Esophagus (tissue), 2 donors: ENCODE measurements around the gene CUX1. TPM values are rescaled to one million over a fixed set of nuclear protein-coding genes. Genes with fewer than 3 reads are reported as not detected.
"Not testable (repeated sequence)": the region's sequence is repeated elsewhere in the genome, so short reads cannot be mapped to it uniquely, and the experiment has no call there.

Experiments used
- H3K27ac ChIP-seq, 2 donors: one replicate each; pipeline ENCODE4 v1.5.1; 2013; ENCODE audit warnings: low read depth in 2 of 2, mild to moderate bottlenecking in 2 of 2, inconsistent platforms in 1 of 2, low read length in 1 of 2, moderate library complexity in 1 of 2
- H3K27me3 ChIP-seq, 2 donors: one replicate each; pipeline ENCODE4 v1.6.1; 2013; ENCODE audit warnings: low read length in 2 of 2, control low read depth in 1 of 2, mild to moderate bottlenecking in 1 of 2; ENCODE audit not compliant: insufficient read depth in 2 of 2, control insufficient read depth in 1 of 2
- H3K36me3 ChIP-seq, 2 donors: one replicate each; pipeline ENCODE4 v1.6.1; 2013; ENCODE audit warnings: low read length in 1 of 2; ENCODE audit not compliant: control insufficient read depth in 2 of 2, insufficient read depth in 2 of 2
- H3K4me1 ChIP-seq, 2 donors: one replicate each; pipeline ENCODE4 v1.6.1; 2013; ENCODE audit warnings: low read length in 1 of 2; ENCODE audit not compliant: control insufficient read depth in 2 of 2, insufficient read depth in 2 of 2
- H3K4me3 ChIP-seq, 2 donors: one replicate each; pipeline ENCODE4 v1.5.1; 2013; ENCODE audit warnings: low read length in 2 of 2, mild to moderate bottlenecking in 2 of 2, low read depth in 1 of 2, moderate library complexity in 1 of 2
- H3K9me3 ChIP-seq, 2 donors: one replicate each; pipeline ENCODE4 v1.6.1; 2013; ENCODE audit warnings: mild to moderate bottlenecking in 2 of 2, low read depth in 1 of 2, low read length in 1 of 2, moderate library complexity in 1 of 2; ENCODE audit not compliant: control insufficient read depth in 2 of 2, insufficient read depth in 1 of 2
- WGBS, 2 donors: extraction: QIAGEN DNeasy Blood & Tissue Kit; methylation state at CpG; one replicate each; pipeline ENCODE4 v1.1.7; 2013; 5-methylcytosine and 5-hydroxymethylcytosine counted together
- polyA plus RNA-seq, 2 donors: library from polyadenylated mRNA; stranded (reverse); fragments of 200-250 nt; gene quantifications; one replicate each; pipeline ENCODE4 v1.2.3, GENCODE V29; 2013
- donor health status: healthy with polysubstance abuse.
- donor health status: Bipolar disorder and iron deficiency.

The CUX1 gene
- polyA plus RNA-seq, 2 donors: 19.6 to 21.7 TPM

GRCh38 chr7:101927802-101928201 lies 110.4 kb downstream of the CUX1 start:
- no peak overlapping the region for H3K4me3 ChIP-seq
- no peak overlapping the region for H3K27ac ChIP-seq
- H3K4me1 ChIP-seq: peaks cover 0 to 6% of the 10 kb centered on the region in 2 donors
- H3K36me3 ChIP-seq: no peaks in the 10 kb centered on the region
- no peaks in the 10 kb centered on the region for H3K9me3 ChIP-seq
- 60 to 63% methylated on average over 16 of the region's 16 CpGs for WGBS, 2 donors
- H3K27me3 ChIP-seq: no peaks in the 10 kb centered on the region

DNA sequence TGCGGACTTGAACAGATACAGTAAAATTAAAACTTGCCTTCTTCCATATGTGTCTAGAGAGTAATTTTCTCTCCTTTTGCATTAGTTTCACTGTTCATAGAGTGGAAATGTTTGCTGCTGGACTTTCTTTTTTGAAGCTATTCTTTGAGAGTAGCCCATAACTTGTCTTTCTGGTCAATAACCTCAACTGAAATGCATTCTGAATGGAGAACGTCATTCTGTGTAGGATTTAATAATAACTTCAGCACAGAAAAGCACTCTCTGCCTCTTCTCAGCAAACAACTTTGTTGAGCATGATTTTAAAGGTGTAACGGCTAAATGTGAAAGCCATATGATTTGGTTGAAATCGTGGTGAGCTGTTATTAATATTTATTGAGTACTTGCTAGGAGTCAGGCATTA lies 111.8 kb downstream of the CUX1 start:
- no peak overlapping the region for H3K4me3 ChIP-seq
- H3K27ac ChIP-seq: no peak overlapping the region
- H3K4me1 ChIP-seq: no peaks in the 10 kb centered on the region
- WGBS, 2 donors: 90 to 95% methylated on average over 4 of the region's 4 CpGs
- no peaks in the 10 kb centered on the region for H3K27me3 ChIP-seq
- H3K36me3 ChIP-seq: no peaks in the 10 kb centered on the region
- no peaks in the 10 kb centered on the region for H3K9me3 ChIP-seq

DNA sequence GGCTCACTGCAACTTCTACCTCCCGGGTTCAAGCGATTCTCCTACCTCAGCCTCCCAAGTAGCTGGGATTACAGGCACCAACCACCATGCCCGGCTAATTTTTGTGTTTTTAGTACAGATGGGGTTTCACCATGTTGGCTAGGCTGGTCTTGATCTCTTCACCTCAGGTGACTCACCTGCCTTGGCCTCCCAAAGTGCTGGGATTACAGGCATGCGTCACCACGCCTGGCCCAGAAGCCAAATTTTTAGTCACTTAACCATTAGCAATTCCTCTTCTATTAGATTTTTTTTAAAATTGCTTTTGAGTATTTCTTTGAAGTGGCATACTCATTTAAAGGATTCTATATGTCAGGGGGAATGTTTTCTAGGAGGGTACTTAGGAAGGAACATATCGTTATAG lies 112.5 kb downstream of the CUX1 start:
- not testable (repeated sequence) for H3K9me3 ChIP-seq, H3K27me3 ChIP-seq, H3K36me3 ChIP-seq, H3K27ac ChIP-seq, H3K4me1 ChIP-seq, H3K4me3 ChIP-seq
- WGBS, 2 donors: 87% methylated on average over 6 of the region's 6 CpGs

DNA sequence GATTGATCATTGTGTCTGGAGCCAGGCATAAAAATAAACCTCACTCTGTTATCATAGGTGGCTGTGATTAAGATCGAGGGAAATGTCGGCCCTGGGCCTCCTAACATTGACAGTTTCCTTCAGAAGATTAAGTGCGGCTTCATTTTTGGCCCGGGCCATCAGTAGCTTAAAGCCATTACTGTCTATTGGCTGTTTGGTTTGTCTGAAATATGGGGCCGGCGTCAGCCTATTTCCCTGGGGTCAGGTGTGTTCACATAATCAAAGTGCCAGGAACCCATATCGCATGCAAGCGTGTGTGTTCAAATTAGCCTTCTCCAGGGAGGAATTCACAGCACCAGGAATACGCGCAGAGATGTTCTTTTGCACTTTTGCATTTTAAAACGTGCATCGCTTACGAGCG lies 114.7 kb downstream of the CUX1 start:
- Histone ChIP-seq H3K27me3 (no peaks in the 10 kb centered on the region), H3K9me3 (no peaks in the 10 kb centered on the region), H3K4me1 (peaks cover 4 to 13% of the 10 kb centered on the region in 2 donors), H3K4me3 (no peak overlapping the region), H3K36me3 (no peaks in the 10 kb centered on the region), H3K27ac (no peak overlapping the region)
- 92 to 94% methylated on average over 14 of the region's 14 CpGs for WGBS, 2 donors

DNA sequence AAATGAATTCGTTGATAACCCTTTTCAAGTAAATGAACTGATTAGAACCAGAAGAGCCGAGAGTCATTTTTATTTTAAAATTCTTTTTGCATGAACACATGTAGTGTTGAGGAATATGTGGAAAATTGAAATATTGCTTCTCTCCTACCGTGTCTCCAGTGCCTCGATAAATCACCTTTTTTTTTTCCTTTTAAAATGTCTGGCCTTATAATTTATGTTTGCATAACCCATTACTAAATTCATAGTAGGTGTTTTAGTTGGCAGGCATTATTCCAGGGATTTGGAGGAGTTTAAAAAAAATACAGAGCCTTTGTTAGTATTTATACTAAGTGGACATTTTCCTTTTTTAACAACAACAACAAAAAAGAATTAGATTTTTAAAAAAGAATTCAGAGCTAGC lies 115.6 kb downstream of the CUX1 start:
- WGBS, 2 donors: 85 to 93% methylated on average over 4 of the region's 4 CpGs
- Histone ChIP-seq H3K4me3 (no peak overlapping the region), H3K27me3 (no peaks in the 10 kb centered on the region), H3K4me1 (peaks cover 4 to 13% of the 10 kb centered on the region in 2 donors), H3K27ac (no peak overlapping the region), H3K9me3 (no peaks in the 10 kb centered on the region), H3K36me3 (no peaks in the 10 kb centered on the region)

DNA sequence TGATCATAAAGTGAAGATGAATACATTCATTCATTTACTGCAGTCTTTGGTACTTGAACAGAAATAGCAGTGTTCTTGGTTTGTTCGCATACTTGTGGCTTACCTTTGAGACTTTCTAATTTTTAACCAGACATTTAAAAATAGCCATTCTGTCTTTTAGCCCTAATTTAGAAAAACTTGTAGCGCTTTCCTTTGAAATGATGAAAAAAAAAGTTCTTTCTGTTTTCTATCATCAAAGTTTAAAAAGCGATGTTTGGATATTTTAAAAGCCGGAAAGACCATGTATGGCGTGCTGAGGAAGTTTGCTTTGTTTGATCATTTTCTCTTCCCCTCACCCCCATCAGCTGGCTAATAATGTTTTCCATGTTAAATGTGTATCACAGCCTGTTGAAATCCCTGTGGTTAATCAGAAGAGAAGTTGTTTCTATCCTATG lies 116.3 kb downstream of the CUX1 start:
- no peak overlapping the region for H3K4me3 ChIP-seq
- H3K27me3 ChIP-seq: no peaks in the 10 kb centered on the region
- 84 to 85% methylated on average over 5 of the region's 5 CpGs for WGBS, 2 donors
- no peaks in the 10 kb centered on the region for H3K36me3 ChIP-seq
- H3K4me1 ChIP-seq: peaks cover 4 to 13% of the 10 kb centered on the region in 2 donors
- H3K9me3 ChIP-seq: no peaks in the 10 kb centered on the region
- H3K27ac ChIP-seq: no peak overlapping the region

DNA sequence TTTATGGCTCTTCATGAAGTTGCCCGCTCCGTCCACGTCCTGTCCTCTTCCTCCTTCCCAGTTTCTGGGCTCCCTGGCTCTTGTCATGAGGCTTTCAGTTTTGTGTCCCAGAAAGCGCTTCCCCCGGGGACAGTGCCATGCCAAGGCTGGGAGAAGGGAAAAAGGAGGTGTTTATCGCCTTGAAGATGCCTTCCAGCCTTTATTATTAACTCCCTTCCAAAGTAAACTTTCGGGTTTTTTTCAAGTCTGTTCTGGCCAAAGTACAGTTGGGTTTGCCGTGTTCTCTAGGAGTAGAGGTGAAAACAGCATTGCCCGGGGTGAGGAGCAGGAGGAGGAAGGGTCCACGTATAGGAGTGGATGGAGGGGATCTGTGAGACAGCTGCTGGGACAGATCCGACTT lies 117.2 kb downstream of the CUX1 start:
- peak overlapping the region in 1 of 2 donors; percentile 0 for H3K4me3 ChIP-seq
- H3K9me3 ChIP-seq: no peaks in the 10 kb centered on the region
- H3K4me1 ChIP-seq: peaks cover 4 to 13% of the 10 kb centered on the region in 2 donors
- no peaks in the 10 kb centered on the region for H3K27me3 ChIP-seq
- WGBS, 2 donors: 38 to 39% methylated on average over 11 of the region's 11 CpGs
- no peaks in the 10 kb centered on the region for H3K36me3 ChIP-seq
- peak overlapping the region; percentile 59 to 75 for H3K27ac ChIP-seq

GRCh38 chr7:101935521-101936141 lies 118.2 kb downstream of the CUX1 start:
- H3K36me3 ChIP-seq: no peaks in the 10 kb centered on the region
- H3K27me3 ChIP-seq: no peaks in the 10 kb centered on the region
- no peaks in the 10 kb centered on the region for H3K9me3 ChIP-seq
- peak overlapping the region in 1 of 2 donors; percentile 75 for H3K27ac ChIP-seq
- peaks cover 4 to 13% of the 10 kb centered on the region in 2 donors for H3K4me1 ChIP-seq
- WGBS, 2 donors: 70 to 77% methylated on average over 14 of the region's 14 CpGs
- H3K4me3 ChIP-seq: no peak overlapping the region

- H3K27me3 ChIP-seq: no peaks in the 10 kb centered on the region
- H3K4me1 ChIP-seq: peaks cover 8 to 16% of the 10 kb centered on the region in 2 donors
- H3K4me3 ChIP-seq: no peak overlapping the region
- H3K9me3 ChIP-seq: no peaks in the 10 kb centered on the region
- H3K36me3 ChIP-seq: no peaks in the 10 kb centered on the region
- peak overlapping the region; percentile 9 to 75 for H3K27ac ChIP-seq
- WGBS, 2 donors: 45 to 49% methylated on average over 13 of the region's 13 CpGs
Observed at GRCh38 chr7:101936223-101936610, 118.8 kb downstream of the CUX1 start.

DNA sequence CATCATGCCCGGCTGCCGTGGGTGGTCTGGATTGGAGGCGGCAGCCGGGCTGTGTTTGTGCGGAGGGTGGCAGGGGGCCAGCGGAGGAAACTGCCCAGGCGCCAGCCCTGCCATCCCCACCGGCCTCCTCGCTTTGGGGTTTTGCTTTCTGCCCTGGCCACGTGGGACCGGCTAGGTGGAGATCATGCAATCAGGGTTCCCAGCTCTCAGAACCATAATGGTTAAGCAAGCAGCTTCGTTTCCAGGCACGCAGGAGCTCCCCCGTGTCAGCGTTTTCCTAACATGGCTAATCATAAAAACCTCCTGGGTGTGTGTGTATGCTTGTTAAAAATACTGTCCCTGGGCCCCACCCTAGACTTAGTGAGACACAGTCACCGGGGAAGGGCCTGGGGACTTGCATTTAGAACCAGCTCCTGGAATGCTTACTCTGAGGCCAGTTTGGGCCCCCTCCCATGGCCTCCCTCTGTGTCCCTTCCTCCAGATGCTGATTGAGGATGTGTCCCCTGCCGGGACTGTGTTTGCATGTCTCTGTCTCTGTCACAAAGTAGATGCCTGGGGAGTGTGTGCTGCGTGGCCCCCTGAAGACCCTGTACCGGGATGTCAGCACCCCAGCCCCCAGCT lies 119.3 kb downstream of the CUX1 start:
- Histone ChIP-seq H3K9me3 (no peaks in the 10 kb centered on the region), H3K27ac (peak overlapping the region; percentile 9 to 75), H3K36me3 (no peaks in the 10 kb centered on the region), H3K4me1 (peaks cover 9 to 16% of the 10 kb centered on the region in 2 donors), H3K27me3 (no peaks in the 10 kb centered on the region), H3K4me3 (no peak overlapping the region)
- whole genome bisulfite sequencing, 2 donors: 41 to 45% methylated on average over 19 of the region's 19 CpGs
